Spleen (tissue), 11 donors: ENCODE measurements around the gene NUMB. TPM values are rescaled to one million over a fixed set of nuclear protein-coding genes. Genes with fewer than 3 reads are reported as not detected.

Source experiments
- DNase-seq: peaks from one replicate; pipeline ENCODE4 v3.0.0-alpha.2; 2020
- H3K27ac ChIP-seq, 8 donors: fragments of 200-600 bp; sonication (generic) in 7 of 8; 1 replicate in 4 of 8; 2 replicates in 4 of 8; pipeline versions ENCODE4 v1.5.0 to v1.8.0; 2016 to 2021; ENCODE audit warnings: inconsistent platforms in 4 of 8, mild to moderate bottlenecking in 4 of 8, moderate library complexity in 1 of 8
- H3K27me3 ChIP-seq, 7 donors: fragments of 200-600 bp; sonication (generic) in 6 of 7; replicated peaks in 1 of 7; 1 replicate in 4 of 7; 2 replicates in 3 of 7; pipeline versions ENCODE4 v1.5.0 to v1.8.0; 2016 to 2021; ENCODE audit warnings: inconsistent platforms in 3 of 7, mild to moderate bottlenecking in 1 of 7
- H3K36me3 ChIP-seq, 6 donors: fragments of 200-600 bp; sonication (generic) in 5 of 6; 1 replicate in 4 of 6; 2 replicates in 2 of 6; pipeline versions ENCODE4 v1.5.0 to v1.8.0; 2016 to 2021; ENCODE audit warnings: inconsistent platforms in 2 of 6
- H3K4me1 ChIP-seq, 6 donors: fragments of 200-600 bp; sonication (generic) in 5 of 6; 1 replicate in 3 of 6; 2 replicates in 3 of 6; pipeline versions ENCODE4 v1.5.0 to v1.8.0; 2016 to 2021; ENCODE audit warnings: inconsistent platforms in 3 of 6
- H3K4me3 ChIP-seq, 8 donors: fragments of 200-600 bp; sonication (generic) in 7 of 8; 1 replicate in 4 of 8; 2 replicates in 4 of 8; pipeline versions ENCODE4 v1.5.0 to v1.8.0; 2016 to 2021; ENCODE audit warnings: inconsistent platforms in 4 of 8, mild to moderate bottlenecking in 4 of 8, moderate library complexity in 2 of 8
- H3K9me3 ChIP-seq, 8 donors: fragments of 200-600 bp; sonication (generic) in 7 of 8; 1 replicate in 4 of 8; 2 replicates in 4 of 8; pipeline versions ENCODE4 v1.5.0 to v1.8.0; 2016 to 2021; ENCODE audit warnings: inconsistent platforms in 4 of 8
- POLR2A ChIP-seq, 3 donors: fragments of 450-650 bp; IDR thresholded peaks; one replicate each; pipeline ENCODE4 v1.5.1; 2017; ENCODE audit warnings: antibody characterized with exemption in 3 of 3, mild to moderate bottlenecking in 1 of 3
- POLR2AphosphoS5 ChIP-seq, 3 donors: sonication (generic); formaldehyde crosslinking; IDR thresholded peaks; one replicate each; pipeline ENCODE4 v1.5.1; 2017; ENCODE audit warnings: antibody characterized with exemption in 3 of 3
- WGBS, 5 donors: extraction: QIAGEN DNeasy Blood & Tissue Kit in 3 of 5; methylation state at CpG; one replicate each; pipeline versions ENCODE4 v1.1.5 to v1.1.7; 2013 to 2018; 5-methylcytosine and 5-hydroxymethylcytosine counted together
- intact Hi-C: fragments of 100-400 bp; cut with DNase I; formaldehyde crosslinking; loops from one replicate; pipeline ENCODE4 v1.15.0; 2023; ENCODE audit warnings: low total_unique reads
- polyA plus RNA-seq, 3 donors: library from polyadenylated mRNA; stranded (reverse); fragments of 200-250 nt; gene quantifications; one replicate each; pipeline ENCODE4 v1.2.1, GENCODE V29; 2013
- total RNA-seq, 7 donors: library from RNA; depleted of rRNA in 3 of 7; stranded (reverse); fragments of >200 nt in 3 of 7; fragmentation: NEBNext Ultra II Directional in 4 of 7; extraction: Animal tissue kit (Norgen Biotek cat#: 25700) in 4 of 7; gene quantifications; one replicate each; pipeline versions ENCODE4 v1.1.0 to v1.2.1, GENCODE V29; 2016 to 2021
- TF ChIP-seq, protein P1 (sequence below), 11 experiments: fragments of 200-600 bp in 7 of 11; fragments of 450-650 bp in 4 of 11; sonication (generic) in 4 of 11; IDR thresholded peaks in 8 of 11; conservative IDR thresholded peaks in 3 of 11; 1 replicate in 7 of 11; 2 replicates in 4 of 11; pipeline versions ENCODE4 v1.4.0 to v1.8.0; 2016 to 2021; ENCODE audit warnings: antibody characterized with exemption in 11 of 11, inconsistent platforms in 4 of 11, mild to moderate bottlenecking in 1 of 11
- donor health status: healthy with polysubstance abuse.
- donor health status: DM: no; HTN: no; CAD: no; lungs with moderate emphysema.
- donor health status: DM: no; HTN: no; CAD: no.
- donor health status: Bipolar disorder and iron deficiency.
- donor health status: healthy.
- donor health status: DM: no; HTN: no; CAD: no.
- donor health status: DM: yes; HTN: yes; CAD: no.

Gene NUMB
- total and polyA plus RNA-seq, 10 donors: 19.8 to 165 (median 92.9) TPM

GRCh38 chr14:73290279-73290678 lies 168.1 kb downstream of the NUMB start:
- Histone ChIP-seq H3K9me3 (no peaks in the 10 kb centered on the region), H3K4me1 (peaks cover 0 to 11% (median 0%) of the 10 kb centered on the region in 6 donors), H3K27me3 (no peaks in the 10 kb centered on the region), H3K4me3 (no peak overlapping the region), H3K36me3 (peaks cover under 1 to 94% (median 48%) of the 10 kb centered on the region in 6 donors), H3K27ac (peak overlapping the region in 1 of 8 donors; percentile 12)
- TF ChIP-seq POLR2AphosphoS5 (IDR thresholded peaks at IDR 0.05) (no peak), POLR2A (IDR thresholded peaks at IDR 0.05) (no peak)
- TF ChIP-seq, protein P1, sequence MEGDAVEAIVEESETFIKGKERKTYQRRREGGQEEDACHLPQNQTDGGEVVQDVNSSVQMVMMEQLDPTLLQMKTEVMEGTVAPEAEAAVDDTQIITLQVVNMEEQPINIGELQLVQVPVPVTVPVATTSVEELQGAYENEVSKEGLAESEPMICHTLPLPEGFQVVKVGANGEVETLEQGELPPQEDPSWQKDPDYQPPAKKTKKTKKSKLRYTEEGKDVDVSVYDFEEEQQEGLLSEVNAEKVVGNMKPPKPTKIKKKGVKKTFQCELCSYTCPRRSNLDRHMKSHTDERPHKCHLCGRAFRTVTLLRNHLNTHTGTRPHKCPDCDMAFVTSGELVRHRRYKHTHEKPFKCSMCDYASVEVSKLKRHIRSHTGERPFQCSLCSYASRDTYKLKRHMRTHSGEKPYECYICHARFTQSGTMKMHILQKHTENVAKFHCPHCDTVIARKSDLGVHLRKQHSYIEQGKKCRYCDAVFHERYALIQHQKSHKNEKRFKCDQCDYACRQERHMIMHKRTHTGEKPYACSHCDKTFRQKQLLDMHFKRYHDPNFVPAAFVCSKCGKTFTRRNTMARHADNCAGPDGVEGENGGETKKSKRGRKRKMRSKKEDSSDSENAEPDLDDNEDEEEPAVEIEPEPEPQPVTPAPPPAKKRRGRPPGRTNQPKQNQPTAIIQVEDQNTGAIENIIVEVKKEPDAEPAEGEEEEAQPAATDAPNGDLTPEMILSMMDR (IDR thresholded peaks at IDR 0.05 in 8 of 11, conservative IDR thresholded peaks at IDR 0.05 in 3 of 11): no peak
- 72 to 82% (median 77%) methylated on average over 4 of the region's 4 CpGs for WGBS, 5 donors
- DNase-seq: no peak
- intact Hi-C loops: no loop called here

GRCh38 chr14:73289729-73290128 lies 168.6 kb downstream of the NUMB start:
- intact Hi-C loops: no loop called here
- H3K36me3 ChIP-seq: peaks cover 3 to 99% (median 52%) of the 10 kb centered on the region in 6 donors
- no peaks in the 10 kb centered on the region for H3K9me3 ChIP-seq
- no peak overlapping the region for H3K4me3 ChIP-seq
- H3K27me3 ChIP-seq: no peaks in the 10 kb centered on the region
- DNase-seq: no peak
- TF ChIP-seq POLR2AphosphoS5 (IDR thresholded peaks at IDR 0.05) (no peak), POLR2A (IDR thresholded peaks at IDR 0.05) (no peak)
- TF ChIP-seq, protein P1 (IDR thresholded peaks at IDR 0.05 in 8 of 11, conservative IDR thresholded peaks at IDR 0.05 in 3 of 11): no peak
- H3K4me1 ChIP-seq: peaks cover 0 to 11% (median 0%) of the 10 kb centered on the region in 6 donors
- peak overlapping the region in 4 of 8 donors; percentile 12 to 35 (median 22) for H3K27ac ChIP-seq
- WGBS, 5 donors: 67 to 86% (median 76%) methylated on average over 3 of the region's 3 CpGs

DNA sequence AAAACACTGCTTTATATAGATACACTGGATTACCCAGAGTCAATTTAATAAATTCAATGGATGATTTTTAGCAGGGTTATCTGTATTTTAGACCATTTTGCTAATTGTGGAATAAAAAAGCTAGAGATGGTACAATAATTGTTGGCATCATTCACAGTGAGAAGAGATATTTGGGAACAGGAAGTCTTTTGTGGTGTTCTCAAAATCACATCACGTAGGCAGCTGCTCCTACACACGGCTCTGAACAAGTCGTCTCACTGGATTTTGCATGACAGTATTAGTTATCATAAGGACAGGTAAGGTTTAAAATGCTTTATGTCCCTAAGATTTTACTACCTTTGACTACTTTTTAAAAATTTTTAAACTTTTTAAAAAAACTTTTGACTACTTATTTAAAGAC lies 169.0 kb downstream of the NUMB start:
- intact Hi-C loops: no loop called here
- no peak for DNase-seq
- Histone ChIP-seq H3K4me3 (no peak overlapping the region), H3K27me3 (no peaks in the 10 kb centered on the region), H3K36me3 (peaks cover 3 to 100% (median 55%) of the 10 kb centered on the region in 6 donors), H3K27ac (peak overlapping the region in 4 of 8 donors; percentile 12 to 35 (median 22)), H3K4me1 (peaks cover 0 to 11% (median 0%) of the 10 kb centered on the region in 6 donors), H3K9me3 (no peaks in the 10 kb centered on the region)
- TF ChIP-seq, protein P1 (IDR thresholded peaks at IDR 0.05 in 8 of 11, conservative IDR thresholded peaks at IDR 0.05 in 3 of 11): no peak
- TF ChIP-seq POLR2AphosphoS5 (IDR thresholded peaks at IDR 0.05): no peak
- no peak for TF ChIP-seq POLR2A (IDR thresholded peaks at IDR 0.05)
- WGBS, 5 donors: 43 to 56% (median 49%) methylated on average over 3 of the region's 3 CpGs

DNA sequence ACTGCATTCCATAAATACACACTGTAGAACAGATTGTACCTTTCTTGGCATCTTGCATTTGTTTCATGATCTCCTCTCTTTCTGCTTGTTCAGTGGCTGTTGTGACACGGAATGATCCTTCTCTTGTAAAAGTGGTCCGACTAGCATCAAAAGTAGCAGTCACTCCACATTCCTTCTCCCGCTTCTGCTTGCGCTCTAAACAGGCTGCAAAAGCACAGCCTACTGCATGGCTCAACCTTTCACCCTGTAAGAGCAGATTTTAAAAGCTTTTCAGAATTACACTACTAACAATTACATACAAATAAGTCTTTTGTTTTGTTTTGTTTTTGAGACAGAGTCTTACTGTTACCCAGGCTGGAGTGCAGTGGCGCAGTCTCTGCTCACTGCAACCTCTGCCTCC lies 171.3 kb downstream of the NUMB start:
- no peaks in the 10 kb centered on the region for H3K27me3 ChIP-seq
- H3K9me3 ChIP-seq: no peaks in the 10 kb centered on the region
- 90 to 97% (median 93%) methylated on average over 5 of the region's 5 CpGs for WGBS, 5 donors
- no peak overlapping the region for H3K4me3 ChIP-seq
- peaks cover 3 to 100% (median 63%) of the 10 kb centered on the region in 6 donors for H3K36me3 ChIP-seq
- TF ChIP-seq, protein P1 (IDR thresholded peaks at IDR 0.05 in 8 of 11, conservative IDR thresholded peaks at IDR 0.05 in 3 of 11): no peak
- TF ChIP-seq POLR2A (IDR thresholded peaks at IDR 0.05): no peak
- no peak for TF ChIP-seq POLR2AphosphoS5 (IDR thresholded peaks at IDR 0.05)
- no peak for DNase-seq
- H3K27ac ChIP-seq: no peak overlapping the region
- H3K4me1 ChIP-seq: peaks cover 0 to 11% (median 0%) of the 10 kb centered on the region in 6 donors
- intact Hi-C loops: no loop called here
